Stimulated activated memory B cell treated with anti-CD40 and anti-IgM and Interleukin-4, amounts not matched to agents 10 μg/mL and 1 μg/mL and 100 μg/mL, for 72 hours (primary cell): ENCODE data around the gene ANKS1B.

ENCODE experiments used
- ATAC-seq: fragments of 150-1000 bp; cut with Tn5 transposase; 2 replicates; pipeline ENCODE4 v1.10.0; 2021
- H3K27ac Mint-ChIP-seq: one replicate; pipeline ENCODE4 v1.8.0; 2022; ENCODE audit warnings: mild to moderate bottlenecking, mixed read lengths
- H3K27me3 Mint-ChIP-seq: one replicate; pipeline ENCODE4 v1.8.0; 2022; ENCODE audit warnings: mixed read lengths
- H3K36me3 Mint-ChIP-seq: one replicate; pipeline ENCODE4 v1.8.0; 2022; ENCODE audit warnings: mixed read lengths
- H3K4me1 Mint-ChIP-seq: one replicate; pipeline ENCODE4 v1.8.0; 2022; ENCODE audit warnings: mixed read lengths
- H3K4me3 Mint-ChIP-seq: one replicate; pipeline ENCODE4 v1.8.0; 2022; ENCODE audit warnings: mild to moderate bottlenecking, moderate library complexity, mixed read lengths
- H3K9me3 Mint-ChIP-seq: one replicate; pipeline ENCODE4 v1.8.0; 2022; ENCODE audit warnings: mixed read lengths

ANKS1B gene

DNA sequence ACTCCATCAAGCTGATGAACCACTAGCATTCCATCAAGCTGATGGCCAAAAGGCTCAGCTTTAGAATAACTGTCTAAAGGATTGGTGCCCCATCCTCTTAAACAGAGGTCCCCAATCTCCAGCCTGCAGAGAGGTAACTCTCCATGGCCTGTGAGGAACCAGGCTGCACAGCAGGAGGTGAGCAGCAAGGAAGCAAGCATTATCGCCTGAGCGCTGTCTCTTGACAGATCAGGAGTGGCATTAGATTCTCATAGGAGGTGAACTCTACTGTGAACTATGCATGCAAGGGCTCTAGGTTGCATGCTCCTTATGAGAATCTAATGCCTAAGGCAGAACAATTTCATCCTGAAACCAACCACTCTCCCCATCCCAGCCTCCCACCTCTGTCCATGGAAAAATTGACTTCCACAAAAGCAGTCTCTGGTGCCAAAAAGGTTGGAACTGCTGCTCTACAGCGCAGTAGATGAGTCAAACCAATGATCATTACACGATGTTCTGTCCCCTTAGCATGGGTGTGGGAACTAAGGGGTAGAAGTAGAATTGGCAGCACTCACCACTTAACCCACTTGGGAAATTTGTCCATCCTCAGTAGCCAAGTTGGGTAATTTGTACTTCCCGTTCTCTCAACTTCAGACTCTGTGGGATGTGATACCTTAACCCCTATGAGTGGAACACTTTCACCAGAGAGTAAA, 66.9 kb downstream of the ANKS1B start:
- no peak for ATAC-seq
- Mint-ChIP-seq H3K4me1 (no peaks in the 10 kb centered on the region), H3K36me3 (no peaks in the 10 kb centered on the region), H3K27ac (no peak overlapping the region), H3K27me3 (no peaks in the 10 kb centered on the region), H3K9me3 (peaks cover 4% of the 10 kb centered on the region), H3K4me3 (no peak overlapping the region)

DNA sequence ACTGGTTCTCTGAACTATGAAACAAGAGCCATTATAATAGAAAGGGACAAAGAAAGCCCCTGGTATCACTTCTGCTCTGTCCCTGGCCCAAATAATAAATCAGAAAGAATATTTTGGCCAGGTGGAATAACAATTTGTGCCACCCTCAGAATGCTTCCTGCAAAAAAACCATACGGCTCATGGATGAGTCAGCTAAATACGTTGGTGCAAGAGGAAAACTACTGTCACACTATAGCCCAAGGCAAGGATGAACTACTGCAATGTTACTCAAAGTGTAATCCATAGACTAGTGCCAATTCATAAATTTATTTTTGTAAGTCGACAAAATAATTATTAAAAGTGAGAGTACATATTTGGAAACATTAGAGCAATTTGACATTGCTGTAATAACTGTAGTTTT, 68.2 kb downstream of the ANKS1B start:
- H3K27me3 Mint-ChIP-seq: no peaks in the 10 kb centered on the region
- H3K9me3 Mint-ChIP-seq: peaks cover 4% of the 10 kb centered on the region
- no peaks in the 10 kb centered on the region for H3K36me3 Mint-ChIP-seq
- no peak overlapping the region for H3K4me3 Mint-ChIP-seq
- H3K4me1 Mint-ChIP-seq: no peaks in the 10 kb centered on the region
- no peak for ATAC-seq
- no peak overlapping the region for H3K27ac Mint-ChIP-seq

DNA sequence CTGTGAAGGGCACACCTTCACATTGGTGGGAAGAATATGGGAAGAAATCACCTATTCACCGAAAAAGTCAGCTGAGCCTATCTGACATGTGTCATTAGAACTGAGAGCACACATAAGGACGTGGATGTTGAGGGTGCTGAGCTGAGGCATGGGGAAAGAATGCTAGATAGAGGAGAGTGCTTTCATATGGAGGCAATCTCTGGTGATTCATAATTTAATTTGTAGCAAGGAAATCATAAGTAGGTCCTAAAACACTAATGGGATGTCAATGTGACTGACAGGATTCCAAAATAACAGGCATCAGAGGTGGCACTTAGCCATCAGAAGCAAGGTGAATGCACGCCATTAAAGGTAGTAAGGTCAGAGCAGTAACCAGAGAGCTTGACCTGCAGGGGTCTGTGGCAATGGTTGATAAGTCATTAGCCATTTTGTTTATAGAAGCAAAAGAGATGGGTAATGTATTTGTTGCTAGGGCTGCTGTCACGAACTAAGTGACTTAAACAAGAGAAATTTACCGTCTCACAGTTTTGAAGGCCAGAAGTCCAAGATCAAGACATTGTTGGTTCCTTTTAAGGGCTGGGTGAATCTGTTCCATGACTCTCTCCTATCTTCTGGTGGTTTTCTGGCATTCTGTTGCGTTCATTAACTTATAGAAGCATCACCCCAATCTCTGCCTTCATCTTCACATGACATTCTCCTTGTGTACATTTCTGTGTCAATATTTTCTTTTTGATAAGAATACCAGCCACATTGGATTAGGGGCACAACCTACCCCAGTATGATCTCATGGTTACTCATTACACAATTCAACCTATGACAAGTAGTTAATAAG, 69.3 kb downstream of the ANKS1B start:
- H3K4me3 Mint-ChIP-seq: no peak overlapping the region
- no peaks in the 10 kb centered on the region for H3K36me3 Mint-ChIP-seq
- no peaks in the 10 kb centered on the region for H3K9me3 Mint-ChIP-seq
- no peak overlapping the region for H3K27ac Mint-ChIP-seq
- no peaks in the 10 kb centered on the region for H3K4me1 Mint-ChIP-seq
- no peak for ATAC-seq
- H3K27me3 Mint-ChIP-seq: no peaks in the 10 kb centered on the region

GRCh38 chr12:99914206-99914605, 70.5 kb downstream of the ANKS1B start:
- no peak overlapping the region for H3K4me3 Mint-ChIP-seq
- no peaks in the 10 kb centered on the region for H3K4me1 Mint-ChIP-seq
- no peak for ATAC-seq
- no peak overlapping the region for H3K27ac Mint-ChIP-seq
- no peaks in the 10 kb centered on the region for H3K27me3 Mint-ChIP-seq
- no peaks in the 10 kb centered on the region for H3K9me3 Mint-ChIP-seq
- H3K36me3 Mint-ChIP-seq: no peaks in the 10 kb centered on the region

GRCh38 chr12:99911967-99912366, 72.8 kb downstream of the ANKS1B start:
- H3K4me3 Mint-ChIP-seq: no peak overlapping the region
- no peaks in the 10 kb centered on the region for H3K27me3 Mint-ChIP-seq
- no peak overlapping the region for H3K27ac Mint-ChIP-seq
- H3K36me3 Mint-ChIP-seq: no peaks in the 10 kb centered on the region
- no peaks in the 10 kb centered on the region for H3K4me1 Mint-ChIP-seq
- H3K9me3 Mint-ChIP-seq: no peaks in the 10 kb centered on the region
- ATAC-seq: no peak

GRCh38 chr12:99911081-99911480, 73.7 kb downstream of the ANKS1B start:
- no peak for ATAC-seq
- Mint-ChIP-seq H3K27me3 (no peaks in the 10 kb centered on the region), H3K9me3 (no peaks in the 10 kb centered on the region), H3K36me3 (no peaks in the 10 kb centered on the region), H3K27ac (no peak overlapping the region), H3K4me1 (no peaks in the 10 kb centered on the region), H3K4me3 (no peak overlapping the region)

- Mint-ChIP-seq H3K27me3 (no peaks in the 10 kb centered on the region), H3K9me3 (no peaks in the 10 kb centered on the region), H3K27ac (no peak overlapping the region), H3K4me3 (no peak overlapping the region), H3K36me3 (no peaks in the 10 kb centered on the region), H3K4me1 (no peaks in the 10 kb centered on the region)
- ATAC-seq: no peak
Observed at GRCh38 chr12:99910342-99910741, 74.4 kb downstream of the ANKS1B start.

DNA sequence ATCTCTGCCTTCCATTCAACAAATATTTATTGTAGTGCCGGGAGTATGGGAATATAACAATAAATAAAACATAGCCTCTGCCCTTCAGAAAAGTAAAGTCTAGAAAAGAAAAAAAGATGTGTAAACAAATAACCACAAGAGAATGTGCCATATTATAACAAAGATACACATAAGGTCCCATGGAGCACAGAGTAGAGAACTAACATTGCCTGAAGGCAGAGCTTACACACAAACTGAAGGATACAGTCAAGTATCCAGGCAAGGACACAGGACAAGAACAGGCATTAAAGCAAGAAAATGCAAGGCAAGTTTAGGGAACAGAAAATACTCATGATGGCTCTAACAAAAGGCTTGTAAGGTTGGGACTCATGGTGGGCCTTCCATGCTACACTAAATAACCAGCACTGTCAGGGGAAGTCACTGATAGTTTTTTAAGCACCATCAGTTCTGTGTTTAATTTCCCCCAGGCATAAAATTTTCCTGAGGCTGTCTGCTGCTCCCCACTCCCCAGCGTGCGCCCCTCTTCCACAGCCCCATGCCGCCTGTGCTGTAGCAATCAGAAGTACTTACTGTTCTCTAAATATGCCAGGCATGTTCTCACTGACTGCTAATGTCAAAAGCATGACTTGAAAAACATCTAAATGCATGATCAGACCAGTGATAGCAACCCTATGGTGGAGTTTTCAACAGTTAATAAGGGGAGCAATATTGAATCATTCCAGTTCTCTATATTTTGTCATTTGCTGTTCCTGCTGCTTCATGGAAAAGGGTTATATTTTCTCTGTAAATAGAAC, 77.8 kb downstream of the ANKS1B start:
- no peak overlapping the region for H3K27ac Mint-ChIP-seq
- H3K27me3 Mint-ChIP-seq: no peaks in the 10 kb centered on the region
- H3K4me1 Mint-ChIP-seq: no peaks in the 10 kb centered on the region
- no peak overlapping the region for H3K4me3 Mint-ChIP-seq
- no peaks in the 10 kb centered on the region for H3K36me3 Mint-ChIP-seq
- ATAC-seq: no peak
- no peaks in the 10 kb centered on the region for H3K9me3 Mint-ChIP-seq

DNA sequence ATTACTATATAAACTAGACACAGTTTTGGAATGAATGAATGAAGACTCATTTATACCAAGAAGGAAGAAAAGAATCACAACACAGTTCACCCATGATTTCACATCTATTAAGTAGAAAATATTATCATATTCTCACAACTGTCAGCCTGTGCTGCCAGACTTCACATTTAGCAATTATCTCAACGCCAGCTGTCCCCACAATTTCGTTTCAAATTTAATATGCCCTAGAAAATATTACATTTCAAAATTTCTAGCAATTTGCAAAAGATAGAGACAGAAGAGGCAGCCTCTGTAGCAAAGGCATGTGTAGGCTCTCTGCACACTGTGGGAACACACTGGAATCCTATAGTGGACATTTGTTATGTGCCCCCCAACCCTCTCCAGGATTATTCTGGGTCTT, 83.6 kb downstream of the ANKS1B start:
- Mint-ChIP-seq H3K27me3 (no peaks in the 10 kb centered on the region), H3K27ac (no peak overlapping the region), H3K4me1 (no peaks in the 10 kb centered on the region), H3K4me3 (no peak overlapping the region), H3K9me3 (peaks cover under 1% of the 10 kb centered on the region), H3K36me3 (no peaks in the 10 kb centered on the region)
- no peak for ATAC-seq

DNA sequence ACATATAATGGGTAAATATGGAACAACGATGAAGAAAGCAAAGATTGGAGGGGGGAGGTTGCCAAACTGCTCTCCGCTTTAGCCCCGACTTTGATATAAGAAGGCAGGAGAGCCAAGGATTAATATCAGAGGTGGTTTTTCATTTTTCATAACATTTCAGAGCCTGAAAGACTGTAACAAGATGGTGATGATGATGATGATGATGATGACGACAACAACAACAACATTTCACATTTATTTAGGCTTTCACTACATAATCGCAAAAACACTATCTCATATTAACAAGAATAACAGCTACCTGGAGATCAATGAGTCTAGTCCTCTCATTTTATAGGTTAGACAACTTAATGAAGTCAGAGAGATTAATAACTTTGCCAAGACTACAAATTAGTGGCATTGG, 86.1 kb downstream of the ANKS1B start:
- H3K4me1 Mint-ChIP-seq: no peaks in the 10 kb centered on the region
- H3K4me3 Mint-ChIP-seq: no peak overlapping the region
- no peak overlapping the region for H3K27ac Mint-ChIP-seq
- H3K9me3 Mint-ChIP-seq: peaks cover 6% of the 10 kb centered on the region
- H3K27me3 Mint-ChIP-seq: no peaks in the 10 kb centered on the region
- no peaks in the 10 kb centered on the region for H3K36me3 Mint-ChIP-seq
- no peak for ATAC-seq

DNA sequence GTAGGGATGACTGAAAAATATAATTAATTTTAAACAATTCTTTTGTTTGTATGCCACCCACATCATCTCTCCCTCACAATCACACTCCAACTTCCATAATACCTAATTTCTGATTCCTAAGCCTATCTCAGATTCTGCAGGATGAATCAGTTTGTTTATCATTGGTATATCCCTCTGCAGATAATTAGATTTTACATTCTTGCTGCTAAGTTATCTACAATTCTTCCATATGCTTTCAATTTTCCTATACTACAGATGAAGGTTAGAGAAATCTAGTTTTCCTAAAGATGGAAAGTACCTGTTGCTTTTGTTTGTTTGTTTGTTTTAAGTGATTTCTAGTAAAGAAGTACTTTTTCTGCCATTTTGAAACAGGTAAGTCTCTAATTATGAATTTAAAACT, 105.3 kb downstream of the ANKS1B start:
- Mint-ChIP-seq H3K4me3 (no peak overlapping the region), H3K27ac (no peak overlapping the region), H3K9me3 (no peaks in the 10 kb centered on the region), H3K4me1 (no peaks in the 10 kb centered on the region), H3K27me3 (no peaks in the 10 kb centered on the region), H3K36me3 (no peaks in the 10 kb centered on the region)
- no peak for ATAC-seq

- Mint-ChIP-seq H3K4me3 (no peak overlapping the region), H3K27me3 (no peaks in the 10 kb centered on the region), H3K9me3 (no peaks in the 10 kb centered on the region), H3K36me3 (no peaks in the 10 kb centered on the region), H3K27ac (no peak overlapping the region), H3K4me1 (no peaks in the 10 kb centered on the region)
- ATAC-seq: no peak
Observed at GRCh38 chr12:99875081-99875480, 109.7 kb downstream of the ANKS1B start.

DNA sequence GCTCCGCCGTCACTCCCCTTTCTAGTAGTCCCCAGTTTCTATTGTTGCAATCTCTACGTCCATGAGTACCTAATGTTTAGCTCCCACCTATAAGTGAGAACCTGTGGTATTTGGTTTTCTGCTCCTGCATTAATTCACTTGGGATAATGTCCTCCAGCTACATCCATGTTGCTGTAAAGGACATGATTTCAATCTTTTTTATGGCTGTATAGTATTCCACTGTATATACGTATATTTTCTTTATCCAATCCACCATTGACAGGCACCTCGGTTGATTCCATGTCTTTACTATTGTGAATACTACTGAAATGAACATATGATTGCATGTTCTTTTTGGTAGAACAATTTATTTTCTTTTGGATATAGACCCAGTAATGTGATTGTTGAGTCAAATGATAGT, 114.7 kb downstream of the ANKS1B start:
- Mint-ChIP-seq H3K9me3 (no peaks in the 10 kb centered on the region), H3K4me1 (no peaks in the 10 kb centered on the region), H3K4me3 (no peak overlapping the region), H3K27ac (no peak overlapping the region), H3K36me3 (no peaks in the 10 kb centered on the region), H3K27me3 (no peaks in the 10 kb centered on the region)
- ATAC-seq: no peak

DNA sequence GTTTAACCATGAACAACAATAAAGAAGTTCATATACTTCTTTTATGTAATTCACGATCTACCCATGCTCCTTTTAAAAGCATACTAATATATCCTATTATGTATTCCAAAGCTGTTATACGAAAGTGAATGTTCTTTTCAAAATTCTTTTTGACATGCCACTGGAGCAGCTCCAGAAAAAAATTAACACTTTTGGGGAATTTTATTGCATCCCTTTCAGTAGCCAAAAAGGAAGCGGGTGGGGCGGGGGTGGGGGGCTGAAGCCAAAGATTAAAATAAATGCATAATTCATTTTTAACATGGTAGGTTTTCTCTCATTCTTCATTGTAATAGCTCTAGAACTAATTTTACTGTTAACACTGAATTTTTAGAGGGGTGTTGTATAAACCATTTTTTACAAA, 123.0 kb downstream of the ANKS1B start:
- Mint-ChIP-seq H3K27me3 (no peaks in the 10 kb centered on the region), H3K4me3 (no peak overlapping the region), H3K36me3 (no peaks in the 10 kb centered on the region), H3K4me1 (no peaks in the 10 kb centered on the region), H3K9me3 (no peaks in the 10 kb centered on the region), H3K27ac (no peak overlapping the region)
- ATAC-seq: no peak

DNA sequence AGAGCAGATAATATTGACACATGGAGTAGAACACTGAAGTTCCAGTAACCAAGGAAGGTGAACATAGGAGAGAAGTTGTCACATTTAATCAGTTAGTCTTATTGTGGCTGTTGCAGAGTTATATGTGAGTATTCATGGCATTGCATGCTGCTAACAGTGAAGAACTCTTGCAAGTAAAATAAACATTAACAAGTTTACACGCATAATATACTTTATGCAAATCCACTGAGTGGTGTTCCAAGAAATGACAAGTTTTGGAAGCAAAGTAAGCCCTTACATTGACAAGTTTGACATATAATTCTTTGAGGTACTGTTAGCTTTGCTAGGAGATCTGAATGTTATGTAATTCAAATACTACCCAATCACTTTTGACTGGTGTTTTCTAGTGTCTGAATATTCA, 125.6 kb downstream of the ANKS1B start:
- H3K4me3 Mint-ChIP-seq: no peak overlapping the region
- H3K4me1 Mint-ChIP-seq: no peaks in the 10 kb centered on the region
- H3K27me3 Mint-ChIP-seq: no peaks in the 10 kb centered on the region
- H3K27ac Mint-ChIP-seq: no peak overlapping the region
- no peaks in the 10 kb centered on the region for H3K36me3 Mint-ChIP-seq
- peaks cover 6% of the 10 kb centered on the region for H3K9me3 Mint-ChIP-seq
- no peak for ATAC-seq
